Measurements from ENCODE around the gene UBE2G2. TPM values are rescaled to one million over a fixed set of nuclear protein-coding genes. Genes with fewer than 3 reads are reported as not detected.

The UBE2G2 gene
- total and polyA plus RNA-seq, 7 donors: 39.0 to 93.8 (median 72.8) TPM

GRCh38 chr21:44723177-44724131 is 78.2 kb downstream of the UBE2G2 start:
- Histone ChIP-seq H3K9me3 (no peaks in the 10 kb centered on the region), H3K4me3 (no peak overlapping the region), H3K27me3 (ENCODE audit: insufficient read depth in 3 of 3, low read length in 2 of 3) (peaks cover 0 to 78% (median 10%) of the 10 kb centered on the region in 3 donors), H3K36me3 (ENCODE audit: insufficient read depth in 1 of 2, low read depth in 1 of 2) (no peaks in the 10 kb centered on the region), H3K27ac (no peak overlapping the region), H3K4me1 (no peaks in the 10 kb centered on the region)
- WGBS, 3 donors: 17 to 18% (median 18%) methylated on average over 55 to 61 of the region's 61 CpGs
- no peak for TF ChIP-seq CTCF (IDR thresholded peaks at IDR 0.05)
- DNase-seq (no peak), ATAC-seq (no peak)
- intact Hi-C loops (cut with DNase I): no loop called here

DNA sequence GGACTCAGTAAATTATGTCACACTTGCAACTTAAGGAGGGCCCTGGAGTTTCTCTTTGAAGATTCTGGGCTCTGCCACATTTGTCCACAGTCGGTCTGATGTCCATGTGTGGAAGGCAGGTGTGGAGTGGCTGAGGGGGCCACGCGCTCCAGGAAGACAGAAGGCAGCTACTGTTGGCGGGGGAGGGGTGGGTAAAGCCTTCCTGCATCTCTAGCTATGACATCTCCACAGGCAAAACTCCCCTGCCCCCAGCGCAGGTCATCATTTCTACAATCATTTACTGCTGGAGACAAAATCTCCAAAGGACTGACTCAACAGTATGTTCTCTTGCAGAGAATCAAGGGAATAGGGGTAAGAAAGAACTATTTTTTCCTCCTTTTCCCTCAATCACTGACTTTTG is 78.9 kb downstream of the UBE2G2 start:
- H3K36me3 ChIP-seq (ENCODE audit: insufficient read depth in 1 of 2, low read depth in 1 of 2): no peaks in the 10 kb centered on the region
- no peak for DNase-seq
- ATAC-seq: no peak
- no peak overlapping the region for H3K4me3 ChIP-seq
- peaks cover 0 to 84% (median 10%) of the 10 kb centered on the region in 3 donors for H3K27me3 ChIP-seq (ENCODE audit: insufficient read depth in 3 of 3, low read length in 2 of 3)
- 46 to 58% (median 56%) methylated on average over 5 of the region's 5 CpGs for WGBS, 3 donors
- TF ChIP-seq CTCF (IDR thresholded peaks at IDR 0.05): no peak
- intact Hi-C loops (cut with DNase I): no loop called here
- H3K9me3 ChIP-seq: no peaks in the 10 kb centered on the region
- H3K4me1 ChIP-seq: no peaks in the 10 kb centered on the region
- no peak overlapping the region for H3K27ac ChIP-seq

DNA sequence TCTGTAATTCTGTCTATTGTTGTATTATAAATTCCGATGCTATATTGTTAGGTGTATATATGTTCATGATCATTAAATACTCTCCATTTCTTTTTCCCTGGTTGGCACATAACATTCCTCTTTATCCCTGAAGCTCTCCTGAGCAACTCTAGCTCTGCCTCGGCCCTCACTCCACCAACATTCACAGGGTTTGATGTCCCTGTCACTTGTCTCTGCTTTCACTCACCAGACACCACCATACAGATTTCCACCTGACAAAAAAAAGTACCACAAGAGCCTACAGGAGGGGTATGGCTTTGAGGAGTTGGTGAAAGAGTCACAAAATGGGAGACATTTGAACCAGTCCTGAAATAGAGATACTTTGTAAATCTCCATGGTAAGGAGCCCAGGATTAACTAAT is 81.5 kb downstream of the UBE2G2 start:
- no peak overlapping the region for H3K4me3 ChIP-seq
- intact Hi-C loops (cut with DNase I): no loop called here
- TF ChIP-seq CTCF (IDR thresholded peaks at IDR 0.05): no peak
- H3K27ac ChIP-seq: no peak overlapping the region
- H3K4me1 ChIP-seq: no peaks in the 10 kb centered on the region
- peaks cover 0 to 67% (median 8%) of the 10 kb centered on the region in 3 donors for H3K27me3 ChIP-seq (ENCODE audit: insufficient read depth in 3 of 3, low read length in 2 of 3)
- DNase-seq (no peak), ATAC-seq (no peak)
- WGBS, 3 donors: 88 to 92% (median 90%) methylated on average over 2 of the region's 2 CpGs
- no peaks in the 10 kb centered on the region for H3K9me3 ChIP-seq
- H3K36me3 ChIP-seq (ENCODE audit: insufficient read depth in 1 of 2, low read depth in 1 of 2): no peaks in the 10 kb centered on the region

Other genes with a start within 250 kb of the UBE2G2 start
- not detected for gene KRTAP10-3, start 243.0 kb downstream of the UBE2G2 start, total RNA-seq
- not detected for gene KRTAP10-3, start 243.0 kb downstream of the UBE2G2 start, polyA plus RNA-seq
- gene KRTAP10-4, start 228.1 kb downstream of the UBE2G2 start, total RNA-seq: not detected
- not detected for gene KRTAP10-4, start 228.1 kb downstream of the UBE2G2 start, polyA plus RNA-seq
- not detected for gene KRTAP10-5, start 221.2 kb downstream of the UBE2G2 start, total RNA-seq
- not detected for gene KRTAP10-5, start 221.2 kb downstream of the UBE2G2 start, polyA plus RNA-seq
- not detected for gene KRTAP10-6, start 209.3 kb downstream of the UBE2G2 start, total RNA-seq
- not detected for gene KRTAP10-6, start 209.3 kb downstream of the UBE2G2 start, polyA plus RNA-seq
- gene KRTAP10-7, start 201.2 kb downstream of the UBE2G2 start, total RNA-seq: not detected
- not detected for gene KRTAP10-7, start 201.2 kb downstream of the UBE2G2 start, polyA plus RNA-seq
- gene KRTAP10-8, start 189.7 kb downstream of the UBE2G2 start, total RNA-seq: not detected
- gene KRTAP10-8, start 189.7 kb downstream of the UBE2G2 start, polyA plus RNA-seq: not detected
- not detected for gene KRTAP10-9, start 174.7 kb downstream of the UBE2G2 start, total RNA-seq
- not detected for gene KRTAP10-9, start 174.7 kb downstream of the UBE2G2 start, polyA plus RNA-seq
- not detected for gene KRTAP10-10, start 164.5 kb downstream of the UBE2G2 start, total RNA-seq
- not detected for gene KRTAP10-10, start 164.5 kb downstream of the UBE2G2 start, polyA plus RNA-seq
- not detected for gene KRTAP10-11, start 155.4 kb downstream of the UBE2G2 start, total RNA-seq
- not detected for gene KRTAP10-11, start 155.4 kb downstream of the UBE2G2 start, polyA plus RNA-seq
- gene KRTAP12-4, start 147.2 kb downstream of the UBE2G2 start, total RNA-seq: not detected
- not detected for gene KRTAP12-4, start 147.2 kb downstream of the UBE2G2 start, polyA plus RNA-seq
- not detected for gene KRTAP12-3, start 143.9 kb downstream of the UBE2G2 start, total RNA-seq
- not detected for gene KRTAP12-3, start 143.9 kb downstream of the UBE2G2 start, polyA plus RNA-seq
- gene KRTAP12-2, start 134.9 kb downstream of the UBE2G2 start, total RNA-seq: not detected
- not detected for gene KRTAP12-2, start 134.9 kb downstream of the UBE2G2 start, polyA plus RNA-seq
- gene KRTAP12-1, start 119.7 kb downstream of the UBE2G2 start, total RNA-seq: not detected
- not detected for gene KRTAP12-1, start 119.7 kb downstream of the UBE2G2 start, polyA plus RNA-seq
- not detected for gene KRTAP10-12, start 104.6 kb downstream of the UBE2G2 start, total RNA-seq
- gene KRTAP10-12, start 104.6 kb downstream of the UBE2G2 start, polyA plus RNA-seq: not detected
- not detected for gene TSPEAR, start 90.2 kb downstream of the UBE2G2 start, total RNA-seq
- gene TSPEAR, start 90.2 kb downstream of the UBE2G2 start, polyA plus RNA-seq: not detected
- gene SUMO3, start 16.2 kb upstream of the UBE2G2 start, total RNA-seq: 10 to 100 TPM; 50.2 to 78.7 (median 65.6) TPM
- 10 to 100 TPM; 38.6 to 86.6 (median 58.7) TPM for gene SUMO3, start 16.2 kb upstream of the UBE2G2 start, polyA plus RNA-seq
- gene PTTG1IP, start 71.9 kb upstream of the UBE2G2 start, total RNA-seq: 10 to 100 TPM; 49.6 to 72.1 (median 66.5) TPM
- gene PTTG1IP, start 71.9 kb upstream of the UBE2G2 start, polyA plus RNA-seq: 100 to 1,000 TPM in 1 of 3 donors, 10 to 100 TPM in 2; 57.1 to 108 (median 69.3) TPM
- 10 to 100 TPM in 3 of 4 donors, 1 to 10 TPM in 1; 8.3 to 11.7 (median 11.0) TPM for gene ITGB2, start 119.1 kb upstream of the UBE2G2 start, total RNA-seq
- 1 to 10 TPM; 2.5 to 4.6 (median 2.7) TPM for gene ITGB2, start 119.1 kb upstream of the UBE2G2 start, polyA plus RNA-seq
- 10 to 100 TPM; 26.3 to 58.0 (median 32.5) TPM for gene SLX9, start 138.2 kb upstream of the UBE2G2 start, total RNA-seq
- 10 to 100 TPM; 20.2 to 69.2 (median 26.7) TPM for gene SLX9, start 138.2 kb upstream of the UBE2G2 start, polyA plus RNA-seq